Choroid plexus epithelial cell (primary cell): ENCODE measurements around the gene NPW.
A peak's percentile ranks its signal among the peaks of the same experiment; 100 is the strongest.

Source experiments
- DNase-seq: peaks from one replicate; pipeline ENCODE4 v3.0.0-alpha.2; 2010; ENCODE audit warnings: low read depth
- H3K4me3 ChIP-seq: 2 replicates; pipeline ENCODE4 v1.5.1; 2011; ENCODE audit warnings: low read depth, mild to moderate bottlenecking, control low read depth, low read length, moderate library complexity
- TF ChIP-seq, protein P1 (sequence below): conservative IDR thresholded peaks from 2 replicates; pipeline ENCODE4 v1.5.1; 2011; ENCODE audit warnings: low read depth, mild to moderate bottlenecking, control low read depth, inconsistent platforms, low read length, moderate library complexity

NPW gene

DNA sequence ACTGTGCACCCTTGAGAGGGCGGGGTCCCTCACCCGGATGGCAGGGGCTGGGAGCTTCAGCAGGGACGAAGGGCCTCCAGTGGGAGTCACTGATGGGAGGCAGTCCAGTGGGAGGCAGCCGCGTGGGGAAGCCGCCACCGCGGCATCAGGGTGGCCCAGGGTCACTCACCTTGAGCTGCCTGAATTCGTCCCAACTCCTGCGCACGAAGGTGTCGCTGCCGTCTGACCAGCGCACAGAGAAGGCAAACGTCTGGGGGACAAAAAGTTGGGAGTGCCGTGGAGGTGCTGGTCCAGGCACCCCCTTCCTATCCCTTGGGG lies 38.9 kb upstream of the NPW start:
- no peak overlapping the region for H3K4me3 ChIP-seq
- no peak for DNase-seq
- TF ChIP-seq, protein P1, sequence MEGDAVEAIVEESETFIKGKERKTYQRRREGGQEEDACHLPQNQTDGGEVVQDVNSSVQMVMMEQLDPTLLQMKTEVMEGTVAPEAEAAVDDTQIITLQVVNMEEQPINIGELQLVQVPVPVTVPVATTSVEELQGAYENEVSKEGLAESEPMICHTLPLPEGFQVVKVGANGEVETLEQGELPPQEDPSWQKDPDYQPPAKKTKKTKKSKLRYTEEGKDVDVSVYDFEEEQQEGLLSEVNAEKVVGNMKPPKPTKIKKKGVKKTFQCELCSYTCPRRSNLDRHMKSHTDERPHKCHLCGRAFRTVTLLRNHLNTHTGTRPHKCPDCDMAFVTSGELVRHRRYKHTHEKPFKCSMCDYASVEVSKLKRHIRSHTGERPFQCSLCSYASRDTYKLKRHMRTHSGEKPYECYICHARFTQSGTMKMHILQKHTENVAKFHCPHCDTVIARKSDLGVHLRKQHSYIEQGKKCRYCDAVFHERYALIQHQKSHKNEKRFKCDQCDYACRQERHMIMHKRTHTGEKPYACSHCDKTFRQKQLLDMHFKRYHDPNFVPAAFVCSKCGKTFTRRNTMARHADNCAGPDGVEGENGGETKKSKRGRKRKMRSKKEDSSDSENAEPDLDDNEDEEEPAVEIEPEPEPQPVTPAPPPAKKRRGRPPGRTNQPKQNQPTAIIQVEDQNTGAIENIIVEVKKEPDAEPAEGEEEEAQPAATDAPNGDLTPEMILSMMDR, result no peak

DNA sequence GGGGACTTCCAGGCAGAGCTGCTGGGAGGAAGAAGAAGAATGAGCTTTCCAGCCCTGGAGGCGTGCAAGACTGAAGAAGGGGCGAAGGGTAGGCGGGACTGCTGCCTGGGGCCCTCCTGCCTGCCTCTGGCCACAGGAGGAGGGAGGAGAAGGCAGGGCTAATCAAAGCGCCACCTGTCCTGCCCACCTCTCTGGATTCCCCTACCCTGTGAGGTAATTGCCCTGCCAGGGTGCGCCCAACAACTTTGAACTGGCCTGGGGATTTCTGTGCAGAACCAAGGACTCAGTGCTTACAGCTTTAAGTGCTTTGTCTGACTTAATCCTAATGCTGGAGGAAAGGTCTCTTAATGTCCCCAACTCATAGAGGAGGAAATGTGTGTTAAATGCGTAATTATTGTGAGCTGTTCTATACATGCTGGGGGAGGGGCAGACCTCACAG lies 38.2 kb upstream of the NPW start, which contains the start of gene NOXO1:
TSS of gene NOXO1 (minus strand) at position 72 of the 439 bp plus-strand sequence. CDS start 290 bp downstream, outside the sequence.
- H3K4me3 ChIP-seq, result no peak within 1 kb of the TSS
- DNase-seq, result no peak
- TF ChIP-seq, protein P1, result no peak

DNA sequence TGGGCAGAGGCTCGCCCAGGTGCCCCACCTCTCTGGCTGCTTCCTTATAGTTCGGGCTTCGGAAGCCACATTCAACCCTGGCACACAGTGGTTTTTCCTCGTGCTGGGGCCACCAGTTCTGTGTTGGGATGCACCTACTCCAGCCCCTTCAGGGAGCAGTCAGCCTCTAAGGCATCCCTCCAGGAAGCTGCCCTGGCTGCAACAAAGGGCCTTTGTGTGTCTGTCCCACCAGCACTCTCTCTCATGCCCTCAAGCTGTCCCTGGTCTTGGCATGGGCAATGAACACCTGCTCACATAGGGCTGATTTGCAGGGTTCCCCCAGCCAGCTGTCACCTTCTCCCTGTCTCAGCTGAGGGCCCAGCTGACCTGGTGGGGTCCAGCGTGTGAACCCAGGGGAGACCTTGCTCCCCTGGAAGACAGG lies 37.6 kb upstream of the NPW start:
- no peak overlapping the region for H3K4me3 ChIP-seq
- TF ChIP-seq, protein P1, result no peak
- no peak for DNase-seq

DNA sequence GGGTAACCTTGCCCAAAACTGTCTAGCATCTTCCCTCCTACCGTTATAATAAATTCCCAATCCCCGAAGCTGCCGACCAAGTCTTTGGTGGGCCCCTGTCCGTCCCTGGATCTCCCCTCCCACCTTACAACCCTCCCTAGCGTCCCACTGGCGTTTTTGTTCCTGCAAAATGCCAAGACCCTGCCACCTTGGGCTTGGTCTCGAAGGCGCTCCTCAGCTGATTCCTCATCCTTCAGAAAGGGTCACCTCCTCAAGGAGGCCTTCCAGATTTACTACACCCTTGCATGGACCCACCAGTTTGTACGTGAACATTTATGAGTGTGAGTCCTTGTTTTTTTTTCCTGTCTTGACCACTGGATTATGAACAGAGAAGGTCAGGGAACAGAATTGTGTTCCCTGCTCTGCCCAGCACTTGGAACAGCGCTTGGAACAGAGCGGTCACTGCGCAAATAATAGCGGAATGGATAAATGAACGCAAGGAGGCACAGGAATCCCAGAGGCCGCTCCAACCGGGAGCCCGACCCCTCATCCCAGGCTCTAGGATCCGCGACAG lies 36.5 kb upstream of the NPW start:
- peak; percentile 30 for DNase-seq
- H3K4me3 ChIP-seq, result peak overlapping the region; percentile 67
- TF ChIP-seq, protein P1, result peak; percentile 16

DNA sequence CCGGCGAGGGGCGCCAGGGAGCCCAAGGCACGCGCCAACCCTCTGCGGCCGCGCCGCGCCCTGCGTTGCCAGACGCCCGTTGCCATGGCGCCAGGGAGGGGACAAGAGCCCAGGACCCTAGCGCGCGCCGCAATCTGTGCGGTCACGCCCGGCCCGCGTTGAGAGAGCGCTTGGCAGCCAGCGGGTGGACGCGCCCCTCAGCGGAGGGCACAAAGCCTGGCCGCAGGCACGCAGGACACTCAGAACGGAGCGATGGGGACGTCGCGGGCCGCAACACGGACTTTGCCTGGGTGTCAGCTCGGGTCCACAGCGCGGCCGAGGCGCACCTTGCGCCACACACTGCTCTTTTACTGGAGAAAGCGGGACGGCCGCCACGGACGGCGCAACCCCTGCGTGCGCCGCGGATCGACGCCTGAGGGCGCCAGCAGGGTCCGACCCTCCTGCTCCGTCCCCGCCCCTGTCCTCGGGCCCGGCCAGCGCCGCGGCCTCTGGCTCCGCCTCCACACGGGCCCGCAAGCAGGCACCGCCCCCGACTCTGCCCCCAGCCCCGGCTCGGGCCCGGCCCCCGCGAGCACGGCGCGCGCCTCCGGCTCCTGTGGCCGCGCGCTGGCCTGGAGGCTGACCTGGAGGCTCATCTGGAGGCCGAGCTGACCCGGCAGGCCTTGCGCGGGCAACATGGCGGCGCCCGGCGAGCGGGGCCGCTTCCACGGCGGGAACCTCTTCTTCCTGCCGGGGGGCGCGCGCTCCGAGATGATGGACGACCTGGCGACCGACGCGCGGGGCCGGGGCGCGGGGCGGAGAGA lies 35.8 kb upstream of the NPW start, which contains the start of gene GFER:
TSS of gene GFER (plus strand) at position 650 of the 803 bp plus-strand sequence. CDS start at position 676, 26 bp downstream.
- TF ChIP-seq, protein P1, result peak; percentile 42
- H3K4me3 ChIP-seq, result peak within 1 kb of the TSS; percentile 67
- DNase-seq, result peak; percentile 93

DNA sequence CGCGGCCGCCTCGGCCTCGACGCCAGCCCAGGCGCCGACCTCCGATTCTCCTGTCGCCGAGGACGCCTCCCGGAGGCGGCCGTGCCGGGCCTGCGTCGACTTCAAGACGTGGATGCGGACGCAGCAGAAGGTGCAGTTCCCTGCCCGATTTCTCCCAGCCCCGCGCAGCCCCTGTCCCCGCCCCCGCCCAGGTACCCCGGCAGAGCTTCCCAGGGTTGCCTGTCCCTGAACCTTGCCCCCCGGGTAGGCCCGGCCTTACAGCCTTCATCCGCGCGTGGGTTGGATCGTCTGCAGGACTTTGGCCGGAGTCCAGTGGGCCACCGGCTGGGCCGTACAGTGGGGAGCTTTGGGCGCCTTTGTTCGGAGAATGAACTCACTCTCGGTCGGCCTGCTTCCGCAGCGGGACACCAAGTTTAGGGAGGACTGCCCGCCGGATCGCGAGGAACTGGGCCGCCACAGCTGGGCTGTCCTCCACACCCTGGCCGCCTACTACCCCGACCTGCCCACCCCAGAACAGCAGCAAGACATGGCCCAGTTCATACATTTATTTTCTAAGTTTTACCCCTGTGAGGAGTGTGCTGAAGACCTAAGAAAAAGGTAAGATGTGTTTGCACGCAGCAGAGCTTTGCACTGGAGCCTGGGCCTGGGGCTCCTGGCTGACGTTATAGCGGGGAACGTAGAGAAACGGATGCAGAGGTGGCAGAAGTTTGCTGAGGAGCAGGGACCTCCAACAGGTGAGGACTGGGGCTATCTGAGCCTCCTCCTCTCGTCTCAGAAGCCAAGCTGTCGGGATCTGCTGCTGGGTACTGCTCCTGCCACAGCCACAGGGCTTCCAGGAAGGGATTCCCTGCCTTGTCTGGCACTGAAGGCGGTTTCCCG lies 35.0 kb upstream of the NPW start:
- no peak for DNase-seq
- peak overlapping the region; percentile 67 for H3K4me3 ChIP-seq
- TF ChIP-seq, protein P1, result no peak
